Measurements from ENCODE around the gene SGTA.

The SGTA gene, protein sequence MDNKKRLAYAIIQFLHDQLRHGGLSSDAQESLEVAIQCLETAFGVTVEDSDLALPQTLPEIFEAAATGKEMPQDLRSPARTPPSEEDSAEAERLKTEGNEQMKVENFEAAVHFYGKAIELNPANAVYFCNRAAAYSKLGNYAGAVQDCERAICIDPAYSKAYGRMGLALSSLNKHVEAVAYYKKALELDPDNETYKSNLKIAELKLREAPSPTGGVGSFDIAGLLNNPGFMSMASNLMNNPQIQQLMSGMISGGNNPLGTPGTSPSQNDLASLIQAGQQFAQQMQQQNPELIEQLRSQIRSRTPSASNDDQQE

GRCh38 chr19:2782936-2783780 is at the start of gene SGTA:
Gene SGTA, minus strand, starts transcription at chr19:2783273. Its CDS starts 14,205 bp downstream, at chr19:2769068.
- DNase-seq (ENCODE audit: low read depth) = peak; percentile 95
- peak; percentile 47 for TF ChIP-seq CTCF (IDR thresholded peaks at IDR 0.05; ENCODE audit: control insufficient read depth, insufficient read depth, low read depth, low read length, missing control alignments)
- peak within 1 kb of the TSS; percentile 100 for H3K4me3 ChIP-seq (ENCODE audit: control insufficient read depth, low read depth, low read length)

DNA sequence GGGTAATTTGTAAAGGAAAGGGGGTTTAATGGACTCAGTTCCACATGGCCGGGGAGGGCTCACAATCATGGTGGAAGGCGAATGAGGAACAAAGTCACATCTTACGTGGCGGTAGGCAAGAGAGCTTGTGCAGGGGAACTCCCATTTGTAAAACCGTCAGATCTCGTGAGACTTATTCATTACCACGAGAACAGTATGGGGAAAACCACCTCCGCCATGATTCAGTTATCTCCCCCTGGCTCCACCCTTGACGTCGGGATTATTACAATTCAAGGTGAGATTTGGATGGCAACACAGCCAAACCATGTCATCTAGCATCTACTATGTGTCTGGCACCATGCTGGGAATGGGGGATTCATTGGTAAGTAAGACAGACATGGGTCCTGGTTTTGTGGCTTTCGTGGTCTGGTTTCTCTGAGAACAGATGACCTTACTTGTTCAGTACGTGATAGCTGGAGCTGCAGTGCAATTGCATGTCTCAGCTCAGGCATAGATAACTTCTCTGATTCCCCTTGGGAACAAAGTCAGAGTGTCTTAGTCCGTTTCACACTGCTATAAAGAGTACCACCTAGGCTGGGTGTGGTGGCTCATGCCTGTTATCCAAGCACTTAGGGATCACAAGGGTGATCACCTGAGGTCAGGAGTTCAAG is 44.9 kb upstream of the SGTA start:
- DNase-seq (ENCODE audit: low read depth) = no peak
- no peak overlapping the region for H3K4me3 ChIP-seq (ENCODE audit: control insufficient read depth, low read depth, low read length)
- TF ChIP-seq CTCF (IDR thresholded peaks at IDR 0.05; ENCODE audit: control insufficient read depth, insufficient read depth, low read depth, low read length, missing control alignments) = no peak

- no peak for DNase-seq (ENCODE audit: low read depth)
- TF ChIP-seq CTCF (IDR thresholded peaks at IDR 0.05; ENCODE audit: control insufficient read depth, insufficient read depth, low read depth, low read length, missing control alignments) = no peak
- no peak overlapping the region for H3K4me3 ChIP-seq (ENCODE audit: control insufficient read depth, low read depth, low read length)
Observed at GRCh38 chr19:2827022-2827421, 43.9 kb upstream of the SGTA start.

- no peak overlapping the region for H3K4me3 ChIP-seq (ENCODE audit: control insufficient read depth, low read depth, low read length)
- DNase-seq (ENCODE audit: low read depth) = no peak
- no peak for TF ChIP-seq CTCF (IDR thresholded peaks at IDR 0.05; ENCODE audit: control insufficient read depth, insufficient read depth, low read depth, low read length, missing control alignments)
Observed at GRCh38 chr19:2824129-2824528, 41.1 kb upstream of the SGTA start.

DNA sequence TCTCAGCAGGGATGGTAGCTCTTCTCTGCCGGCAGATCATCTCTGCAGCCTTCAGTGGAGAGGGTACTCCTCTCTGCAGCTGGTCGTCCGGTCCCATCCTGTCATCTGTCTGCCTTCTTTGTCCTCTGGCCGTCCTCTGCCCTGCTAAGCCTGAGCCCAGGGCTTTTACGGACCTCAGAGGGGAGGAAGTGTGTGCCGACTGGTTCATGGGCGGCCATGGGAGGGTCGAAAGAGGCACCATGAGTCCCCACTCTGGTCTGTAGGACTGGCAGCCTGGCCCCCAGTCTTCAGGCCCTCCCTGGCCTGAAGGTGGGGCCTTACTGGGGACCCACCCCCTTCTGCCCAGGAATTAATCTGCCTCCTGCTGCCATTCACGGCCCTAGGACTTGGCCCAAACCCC is 40.6 kb upstream of the SGTA start:
- H3K4me3 ChIP-seq (ENCODE audit: control insufficient read depth, low read depth, low read length) = no peak overlapping the region
- no peak for TF ChIP-seq CTCF (IDR thresholded peaks at IDR 0.05; ENCODE audit: control insufficient read depth, insufficient read depth, low read depth, low read length, missing control alignments)
- DNase-seq (ENCODE audit: low read depth) = no peak

- no peak for TF ChIP-seq CTCF (IDR thresholded peaks at IDR 0.05; ENCODE audit: control insufficient read depth, insufficient read depth, low read depth, low read length, missing control alignments)
- no peak overlapping the region for H3K4me3 ChIP-seq (ENCODE audit: control insufficient read depth, low read depth, low read length)
- DNase-seq (ENCODE audit: low read depth) = no peak
Observed at GRCh38 chr19:2822846-2823245, 39.8 kb upstream of the SGTA start.

Data from AG09309 (cell line).